ENCODE results near the gene ZNF385B.
A peak's percentile ranks its signal among the peaks of the same experiment; 100 is the strongest.

- no peak for TF ChIP-seq CEBPB (IDR thresholded peaks at IDR 0.05)
- no peak for TF ChIP-seq TAF1 (IDR thresholded peaks at IDR 0.05; ENCODE audit: low read depth)
- TF ChIP-seq RAD21 (IDR thresholded peaks at IDR 0.05; ENCODE audit: low read depth) = peak; percentile 76
- TF ChIP-seq YY1 (IDR thresholded peaks at IDR 0.05; ENCODE audit: low read depth) = no peak
- TF ChIP-seq REST (IDR thresholded peaks at IDR 0.05; ENCODE audit: low read depth) = no peak
- TF ChIP-seq NFIC (IDR thresholded peaks at IDR 0.05) = no peak
- TF ChIP-seq USF1 (IDR thresholded peaks at IDR 0.05) = no peak
- TF ChIP-seq EP300 (IDR thresholded peaks at IDR 0.05; ENCODE audit: borderline replicate concordance) = no peak
- TF ChIP-seq FOXM1 (IDR thresholded peaks at IDR 0.05; ENCODE audit: borderline replicate concordance, low read depth) = no peak
- no peak for TF ChIP-seq TCF12 (IDR thresholded peaks at IDR 0.05; ENCODE audit: low read depth)
- TF ChIP-seq TEAD4 (IDR thresholded peaks at IDR 0.05) = no peak
- TF ChIP-seq EGR1 (IDR thresholded peaks at IDR 0.05) = no peak
- TF ChIP-seq, protein P1, sequence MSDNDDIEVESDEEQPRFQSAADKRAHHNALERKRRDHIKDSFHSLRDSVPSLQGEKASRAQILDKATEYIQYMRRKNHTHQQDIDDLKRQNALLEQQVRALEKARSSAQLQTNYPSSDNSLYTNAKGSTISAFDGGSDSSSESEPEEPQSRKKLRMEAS (IDR thresholded peaks at IDR 0.05) = no peak
These were observed 450.7 kb downstream of the ZNF385B start for GRCh38 chr2:179410552-179411356.

Measured in Ishikawa (cell line).